HG02610 (cell line): Measurements from ENCODE around the gene FHIT.

Experiments
- ATAC-seq: cut with Tn5 transposase; IDR thresholded peaks from one replicate; pipeline ENCODE4 v1.9.1; 2021; ENCODE audit warnings: mild to moderate bottlenecking, moderate library complexity; ENCODE audit not compliant: unreplicated experiment

FHIT gene

GRCh38 chr3:61172684-61173083 lies 78.6 kb downstream of the FHIT start:
- peak; percentile 48 for ATAC-seq

GRCh38 chr3:61172203-61172602 lies 79.0 kb downstream of the FHIT start:
- no peak for ATAC-seq

GRCh38 chr3:61169621-61170251 lies 81.5 kb downstream of the FHIT start:
- no peak for ATAC-seq

- ATAC-seq: no peak
Measured at GRCh38 chr3:61168286-61168685, 83.0 kb downstream of the FHIT start.

- ATAC-seq: no peak
Measured at GRCh38 chr3:61162965-61163364, 88.3 kb downstream of the FHIT start.

- ATAC-seq: no peak
Measured at GRCh38 chr3:61158667-61159066, 92.6 kb downstream of the FHIT start.

GRCh38 chr3:61158216-61158615 lies 93.0 kb downstream of the FHIT start:
- ATAC-seq: no peak

- peak; percentile 98 for ATAC-seq
Measured at GRCh38 chr3:61157414-61157813, 93.8 kb downstream of the FHIT start.

GRCh38 chr3:61155701-61156292 lies 95.5 kb downstream of the FHIT start:
- ATAC-seq: no peak

GRCh38 chr3:61154457-61155198 lies 96.6 kb downstream of the FHIT start:
- ATAC-seq: no peak

- ATAC-seq: no peak
Measured at GRCh38 chr3:61152071-61152470, 99.2 kb downstream of the FHIT start.

- no peak for ATAC-seq
Measured at GRCh38 chr3:61149236-61149635, 102.0 kb downstream of the FHIT start.

- peak; percentile 41 for ATAC-seq
Measured at GRCh38 chr3:61146010-61146890, 105.0 kb downstream of the FHIT start.

- ATAC-seq: no peak
Measured at GRCh38 chr3:61141697-61142096, 109.6 kb downstream of the FHIT start.

- no peak for ATAC-seq
Measured at GRCh38 chr3:61141227-61141626, 110.0 kb downstream of the FHIT start.

GRCh38 chr3:61139686-61140085 lies 111.6 kb downstream of the FHIT start:
- ATAC-seq: no peak

- ATAC-seq: no peak
Measured at GRCh38 chr3:61138401-61138800, 112.9 kb downstream of the FHIT start.

GRCh38 chr3:61136191-61136590 lies 115.1 kb downstream of the FHIT start:
- ATAC-seq: no peak

- no peak for ATAC-seq
Measured at GRCh38 chr3:61134532-61134931, 116.7 kb downstream of the FHIT start.

GRCh38 chr3:61132062-61132461 lies 119.2 kb downstream of the FHIT start:
- ATAC-seq: peak; percentile 62

- ATAC-seq: no peak
Measured at GRCh38 chr3:61118830-61119229, 132.4 kb downstream of the FHIT start.
